Measurements from ENCODE around the gene INTS4. TPM values are rescaled to one million over a fixed set of nuclear protein-coding genes. Genes with fewer than 3 reads are reported as not detected.
A peak's percentile ranks its signal among the peaks of the same experiment; 100 is the strongest.
"Not testable (repeated sequence)": the region's sequence is repeated elsewhere in the genome, so short reads cannot be mapped to it uniquely, and the experiment has no call there.

The INTS4 gene
- 19.6 TPM for total RNA-seq
- long read RNA-seq, transcript INTS4-209 (23 exons, 3,156 nt), result major isoform, 16 of 23 reads
- long read RNA-seq, partial matches to known transcripts, result 3 of 23 reads
- long read RNA-seq, other reads (novel, unspliced or antisense), result 2 of 23 reads

GRCh38 chr11:77994434-77995362 is at the start of gene INTS4:
TSS of gene INTS4 (minus strand) at chr11:77994668. CDS start at chr11:77994643, 25 bp downstream.
- intact Hi-C loops (cut with DNase I), result no loop called here
- ATAC-seq (ENCODE audit: poor library complexity), result peak; percentile 99
- DNase-seq, result peak; percentile 99

- intact Hi-C loops (cut with DNase I), result no loop called here
- ATAC-seq (ENCODE audit: poor library complexity), result no peak
- DNase-seq, result no peak
Observed at GRCh38 chr11:78041843-78042440, 47.5 kb upstream of the INTS4 start.

- ATAC-seq (ENCODE audit: poor library complexity); intact Hi-C loops (cut with DNase I); DNase-seq: not testable (repeated sequence)
Observed at GRCh38 chr11:78041380-78041719, 46.9 kb upstream of the INTS4 start.

- DNase-seq (no peak), ATAC-seq (ENCODE audit: poor library complexity) (no peak)
- intact Hi-C loops (cut with DNase I), result no loop called here
Observed at GRCh38 chr11:78040691-78041379, 46.4 kb upstream of the INTS4 start.

- intact Hi-C loops (cut with DNase I), result no loop called here
- ATAC-seq (ENCODE audit: poor library complexity), result peak; percentile 83
- DNase-seq, result peak; percentile 77
Observed at GRCh38 chr11:78039919-78040671, 45.6 kb upstream of the INTS4 start.

GRCh38 chr11:78039391-78039918 is 45.0 kb upstream of the INTS4 start:
- ATAC-seq (ENCODE audit: poor library complexity) (no peak), DNase-seq (no peak)
- intact Hi-C loops (cut with DNase I), result no loop called here

GRCh38 chr11:78038697-78039313 is 44.3 kb upstream of the INTS4 start:
- DNase-seq, result no peak
- no peak for ATAC-seq (ENCODE audit: poor library complexity)
- intact Hi-C loops (cut with DNase I), result no loop called here

GRCh38 chr11:78037825-78038620 is 43.6 kb upstream of the INTS4 start:
- ATAC-seq (ENCODE audit: poor library complexity) (no peak), DNase-seq (no peak)
- intact Hi-C loops (cut with DNase I), result no loop called here

GRCh38 chr11:78037056-78037455 is 42.6 kb upstream of the INTS4 start:
- ATAC-seq (ENCODE audit: poor library complexity) (peak; percentile 18), DNase-seq (no peak)
- intact Hi-C loops (cut with DNase I), result no loop called here

GRCh38 chr11:78036313-78036712 is 41.8 kb upstream of the INTS4 start:
- ATAC-seq (ENCODE audit: poor library complexity), result no peak
- intact Hi-C loops (cut with DNase I), result no loop called here
- DNase-seq, result no peak

- intact Hi-C loops (cut with DNase I), result no loop called here
- ATAC-seq (ENCODE audit: poor library complexity) (no peak), DNase-seq (no peak)
Observed at GRCh38 chr11:78034623-78035022, 40.2 kb upstream of the INTS4 start.

GRCh38 chr11:78033040-78033439 is 38.6 kb upstream of the INTS4 start:
- DNase-seq (no peak), ATAC-seq (ENCODE audit: poor library complexity) (no peak)
- intact Hi-C loops (cut with DNase I), result no loop called here

GRCh38 chr11:78032090-78032489 is 37.6 kb upstream of the INTS4 start:
- DNase-seq (no peak), ATAC-seq (ENCODE audit: poor library complexity) (no peak)
- intact Hi-C loops (cut with DNase I), result no loop called here

GRCh38 chr11:78031629-78032028 is 37.2 kb upstream of the INTS4 start:
- DNase-seq (no peak), ATAC-seq (ENCODE audit: poor library complexity) (no peak)
- intact Hi-C loops (cut with DNase I), result no loop called here

- intact Hi-C loops (cut with DNase I), result no loop called here
- DNase-seq (peak; percentile 76), ATAC-seq (ENCODE audit: poor library complexity) (peak; percentile 96)
Observed at GRCh38 chr11:78030429-78031325, 36.2 kb upstream of the INTS4 start.

- DNase-seq; ATAC-seq (ENCODE audit: poor library complexity): not testable (repeated sequence)
Observed at GRCh38 chr11:78028423-78028822, 34.0 kb upstream of the INTS4 start.

More at GRCh38 chr11:78028423-78028822, 34.0 kb upstream of the INTS4 start:
- intact Hi-C loops (cut with DNase I), result not testable (repeated sequence)
